GM12865 (cell line): ENCODE measurements around the gene SLC27A2.

Source experiments
- DNase-seq: peaks from one replicate; pipeline ENCODE4 v3.0.0; 2010; ENCODE audit warnings: low read depth
- H3K4me3 ChIP-seq: 2 replicates; pipeline ENCODE4 v1.5.1; 2011; ENCODE audit warnings: mild to moderate bottlenecking, low read depth, low read length, control low read depth
- TF ChIP-seq, protein P1 (sequence below): IDR thresholded peaks from 2 replicates; pipeline ENCODE4 v1.5.1; 2011; ENCODE audit warnings: low read length, control low read depth, low read depth, inconsistent platforms; ENCODE audit not compliant: insufficient read depth; ENCODE audit errors: missing control alignments

SLC27A2 gene

DNA sequence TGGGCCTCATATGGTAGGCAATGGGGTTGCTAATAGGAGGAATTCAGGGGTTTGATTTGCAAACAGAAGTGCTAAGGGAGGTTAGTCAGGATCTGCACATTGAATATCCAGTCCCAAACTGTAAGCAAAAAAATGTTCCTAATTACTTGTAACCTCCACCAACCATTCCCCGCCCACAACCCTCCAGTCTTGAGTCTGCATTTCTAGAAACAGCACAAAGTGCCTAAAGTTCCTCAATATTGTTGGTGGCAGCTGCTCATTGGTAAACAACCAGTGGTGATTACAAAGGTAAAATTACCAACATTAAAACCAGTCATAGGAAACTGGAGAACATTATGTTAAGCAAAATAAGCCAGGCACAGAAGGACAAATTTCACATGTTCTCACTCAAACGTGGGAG, 64.6 kb downstream of the SLC27A2 start:
- TF ChIP-seq, protein P1, sequence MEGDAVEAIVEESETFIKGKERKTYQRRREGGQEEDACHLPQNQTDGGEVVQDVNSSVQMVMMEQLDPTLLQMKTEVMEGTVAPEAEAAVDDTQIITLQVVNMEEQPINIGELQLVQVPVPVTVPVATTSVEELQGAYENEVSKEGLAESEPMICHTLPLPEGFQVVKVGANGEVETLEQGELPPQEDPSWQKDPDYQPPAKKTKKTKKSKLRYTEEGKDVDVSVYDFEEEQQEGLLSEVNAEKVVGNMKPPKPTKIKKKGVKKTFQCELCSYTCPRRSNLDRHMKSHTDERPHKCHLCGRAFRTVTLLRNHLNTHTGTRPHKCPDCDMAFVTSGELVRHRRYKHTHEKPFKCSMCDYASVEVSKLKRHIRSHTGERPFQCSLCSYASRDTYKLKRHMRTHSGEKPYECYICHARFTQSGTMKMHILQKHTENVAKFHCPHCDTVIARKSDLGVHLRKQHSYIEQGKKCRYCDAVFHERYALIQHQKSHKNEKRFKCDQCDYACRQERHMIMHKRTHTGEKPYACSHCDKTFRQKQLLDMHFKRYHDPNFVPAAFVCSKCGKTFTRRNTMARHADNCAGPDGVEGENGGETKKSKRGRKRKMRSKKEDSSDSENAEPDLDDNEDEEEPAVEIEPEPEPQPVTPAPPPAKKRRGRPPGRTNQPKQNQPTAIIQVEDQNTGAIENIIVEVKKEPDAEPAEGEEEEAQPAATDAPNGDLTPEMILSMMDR = no peak
- DNase-seq = no peak
- H3K4me3 ChIP-seq = no peak overlapping the region

DNA sequence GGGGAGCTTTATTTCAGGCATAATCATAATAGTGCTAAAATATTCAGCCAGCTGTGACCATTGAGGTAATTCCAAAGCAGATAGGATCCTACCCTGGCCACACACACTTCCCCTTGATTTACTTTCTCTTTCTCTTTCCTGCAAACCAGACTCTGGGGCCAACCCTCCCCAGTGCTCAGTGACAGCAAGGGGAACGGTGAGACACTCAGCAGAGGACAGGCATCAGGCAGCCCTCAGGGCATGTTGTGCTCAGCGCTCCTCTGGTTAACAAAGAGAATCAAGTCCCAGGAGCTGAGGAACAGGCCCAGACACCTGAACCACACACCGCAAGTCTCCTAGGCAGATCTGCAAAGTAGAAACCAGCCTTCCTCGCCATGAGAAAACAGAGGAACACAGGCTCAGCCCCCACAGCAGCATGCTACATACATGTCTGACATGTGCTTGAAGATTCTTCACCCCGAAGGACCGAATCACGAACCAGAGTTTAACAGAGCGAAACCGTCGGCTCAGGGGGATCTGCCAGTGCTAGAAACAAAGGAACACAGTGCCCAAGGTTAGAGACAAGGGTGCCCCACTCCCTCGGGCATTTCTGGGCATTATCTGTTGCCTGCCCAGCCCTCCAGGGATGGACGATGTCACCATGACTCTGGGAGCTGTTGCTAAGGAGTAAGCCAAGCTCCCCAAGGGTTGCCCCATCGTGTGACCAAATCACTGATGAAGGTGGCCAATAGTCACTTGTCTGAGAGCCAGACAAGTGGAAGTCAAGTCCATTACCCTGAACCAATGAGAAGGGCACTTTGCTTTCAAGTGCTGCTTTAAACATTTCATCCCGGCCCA, 66.0 kb downstream of the SLC27A2 start:
- H3K4me3 ChIP-seq = no peak overlapping the region
- TF ChIP-seq, protein P1 = no peak
- peak; percentile 73 for DNase-seq

DNA sequence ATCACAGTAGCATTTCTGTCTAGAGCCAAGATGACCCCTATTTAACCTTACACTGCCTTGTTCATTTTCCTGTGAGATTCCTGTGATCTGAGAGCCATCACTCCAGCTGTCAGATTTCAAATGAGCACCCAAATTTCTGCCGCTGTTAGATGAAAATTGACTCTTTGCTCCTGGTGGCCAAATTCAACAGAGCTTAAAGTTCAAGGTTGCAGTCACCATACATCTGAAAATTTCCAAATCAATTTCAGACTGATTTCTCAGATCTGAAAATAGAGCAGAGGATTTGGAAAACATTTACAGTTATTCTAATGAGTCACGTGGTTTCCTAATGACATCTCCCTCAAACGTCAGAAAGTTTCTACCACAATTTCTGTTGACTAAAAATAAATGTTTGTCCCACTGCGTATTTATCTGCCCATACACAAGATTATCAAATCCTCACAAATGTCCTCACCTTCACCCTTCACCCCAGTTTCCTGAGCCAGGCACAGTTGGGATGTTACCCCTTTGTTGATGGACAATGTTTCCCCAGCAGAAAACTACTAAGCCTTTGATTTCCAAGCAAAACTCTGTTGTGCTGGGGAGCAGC, 67.1 kb downstream of the SLC27A2 start:
- TF ChIP-seq, protein P1 = no peak
- DNase-seq = no peak

DNA sequence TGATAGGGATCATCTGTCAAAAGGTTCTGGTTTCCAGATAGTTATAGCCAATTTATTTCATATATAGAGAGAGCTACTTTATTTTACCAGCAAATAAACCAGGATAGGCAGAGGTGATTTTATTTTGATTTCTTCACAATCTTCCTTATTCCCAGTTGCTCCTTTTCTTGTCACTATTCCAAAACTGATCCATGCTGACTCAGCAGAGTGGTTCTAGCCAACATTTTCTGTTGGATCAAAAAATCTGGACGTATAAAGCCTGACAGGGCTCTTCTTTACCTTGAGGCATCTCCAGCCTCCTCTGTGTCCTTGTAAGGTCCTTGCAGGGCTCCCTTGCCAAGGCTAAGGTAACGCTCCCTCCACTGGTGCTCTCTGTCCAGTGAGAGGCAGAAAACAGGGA, 67.7 kb downstream of the SLC27A2 start:
- TF ChIP-seq, protein P1 = no peak
- H3K4me3 ChIP-seq = no peak overlapping the region
- no peak for DNase-seq

More for the DNA sequence above, 67.1 kb downstream of the SLC27A2 start:
- no peak overlapping the region for H3K4me3 ChIP-seq

DNA sequence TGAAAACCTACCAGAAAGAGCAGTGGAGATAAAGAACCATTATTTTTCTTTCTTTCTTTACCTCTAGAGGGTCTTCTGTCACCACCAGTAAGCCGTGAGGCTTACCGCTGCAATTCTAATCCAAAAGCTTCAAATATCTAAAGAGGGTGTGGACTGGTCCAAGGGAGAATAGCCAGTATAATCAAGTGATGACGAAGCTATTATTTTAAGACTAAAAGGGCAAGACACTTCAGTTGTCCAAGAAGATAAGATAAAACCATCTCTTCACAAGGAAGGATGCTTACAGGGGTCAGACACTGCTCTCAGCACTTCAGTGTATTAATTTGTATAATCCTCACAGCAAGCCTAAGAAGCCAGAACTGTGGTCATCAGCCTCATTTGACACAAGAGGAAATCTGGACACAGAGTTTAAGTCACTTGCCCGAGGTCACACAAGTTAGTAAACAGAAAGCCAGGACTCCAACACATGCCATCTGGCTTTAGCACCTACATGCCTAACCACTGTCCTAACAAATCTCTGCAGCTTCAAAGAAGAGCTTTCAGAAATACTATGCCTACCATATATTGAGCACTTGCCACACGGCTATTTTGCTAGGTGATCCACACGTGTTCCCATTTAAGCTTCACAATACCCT, 68.9 kb downstream of the SLC27A2 start:
- peak; percentile 9 for DNase-seq
- TF ChIP-seq, protein P1 = no peak
- no peak overlapping the region for H3K4me3 ChIP-seq

DNA sequence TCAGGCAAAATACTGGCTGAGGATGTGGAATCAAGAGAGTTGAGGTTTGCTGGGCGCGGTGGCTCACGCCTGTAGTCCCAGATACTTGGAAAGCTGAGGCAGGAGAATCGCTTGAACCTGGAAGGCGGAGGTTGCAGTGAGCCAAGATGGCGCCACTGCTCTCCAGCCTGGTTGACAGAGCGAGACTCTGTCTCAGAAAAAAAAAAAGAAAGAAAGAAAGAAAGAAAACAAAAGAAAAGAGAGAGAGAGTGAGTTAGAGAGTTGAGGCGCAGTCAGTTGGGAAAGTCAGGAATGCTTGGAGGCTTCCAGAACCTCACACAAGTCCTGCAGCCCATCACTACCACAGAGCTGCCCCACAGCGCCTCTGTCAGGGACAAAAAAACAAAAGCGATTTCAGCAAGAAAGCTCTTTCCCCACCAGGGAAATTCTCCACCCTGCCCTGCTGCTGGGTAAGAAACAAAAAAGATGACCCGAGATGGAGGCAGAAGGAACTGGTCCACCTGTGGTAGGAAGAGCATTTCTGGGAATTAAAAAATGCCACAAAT, 69.7 kb downstream of the SLC27A2 start:
- TF ChIP-seq, protein P1 = no peak
- no peak overlapping the region for H3K4me3 ChIP-seq
- no peak for DNase-seq
